HG03175 (cell line): ENCODE data around the gene AMBP.

ENCODE experiments used
- ATAC-seq: cut with Tn5 transposase; IDR thresholded peaks from one replicate; pipeline ENCODE4 v1.9.1; 2021; ENCODE audit warnings: mild to moderate bottlenecking, moderate library complexity; ENCODE audit not compliant: unreplicated experiment

Gene AMBP

GRCh38 chr9:114078021-114078780 lies at the start of gene AMBP:
Gene AMBP (minus strand): TSS chr9:114078300. CDS start chr9:114078209, 91 bp downstream.
- ATAC-seq, result no peak

- no peak for ATAC-seq
Observed at GRCh38 chr9:114126247-114127060, 48.4 kb upstream of the AMBP start.

- no peak for ATAC-seq
Observed at GRCh38 chr9:114125476-114126013, 47.4 kb upstream of the AMBP start.

- ATAC-seq, result no peak
Observed at GRCh38 chr9:114124666-114125475, 46.8 kb upstream of the AMBP start.

GRCh38 chr9:114124138-114124537 lies 46.0 kb upstream of the AMBP start:
- ATAC-seq, result no peak

- no peak for ATAC-seq
Observed at GRCh38 chr9:114123031-114123977, 45.2 kb upstream of the AMBP start.

GRCh38 chr9:114122136-114123027 lies 44.3 kb upstream of the AMBP start:
- ATAC-seq, result no peak

GRCh38 chr9:114121227-114122135 lies 43.4 kb upstream of the AMBP start:
- ATAC-seq, result no peak

- no peak for ATAC-seq
Observed at GRCh38 chr9:114120192-114121014, 42.3 kb upstream of the AMBP start.

GRCh38 chr9:114119242-114120191 lies 41.4 kb upstream of the AMBP start:
- no peak for ATAC-seq

GRCh38 chr9:114117996-114118830 lies 40.1 kb upstream of the AMBP start:
- ATAC-seq, result no peak

GRCh38 chr9:114117614-114117995 lies 39.5 kb upstream of the AMBP start:
- ATAC-seq, result no peak

GRCh38 chr9:114116126-114116747 lies 38.1 kb upstream of the AMBP start:
- ATAC-seq, result no peak

- no peak for ATAC-seq
Observed at GRCh38 chr9:114115654-114116125, 37.6 kb upstream of the AMBP start.
